ENCODE data around the gene FNDC1.

GRCh38 chr6:159256128-159256527 lies 86.9 kb downstream of the FNDC1 start:
- no peak for TF ChIP-seq EZH2phosphoT487 (IDR thresholded peaks at IDR 0.05)
- TF ChIP-seq, protein P1, sequence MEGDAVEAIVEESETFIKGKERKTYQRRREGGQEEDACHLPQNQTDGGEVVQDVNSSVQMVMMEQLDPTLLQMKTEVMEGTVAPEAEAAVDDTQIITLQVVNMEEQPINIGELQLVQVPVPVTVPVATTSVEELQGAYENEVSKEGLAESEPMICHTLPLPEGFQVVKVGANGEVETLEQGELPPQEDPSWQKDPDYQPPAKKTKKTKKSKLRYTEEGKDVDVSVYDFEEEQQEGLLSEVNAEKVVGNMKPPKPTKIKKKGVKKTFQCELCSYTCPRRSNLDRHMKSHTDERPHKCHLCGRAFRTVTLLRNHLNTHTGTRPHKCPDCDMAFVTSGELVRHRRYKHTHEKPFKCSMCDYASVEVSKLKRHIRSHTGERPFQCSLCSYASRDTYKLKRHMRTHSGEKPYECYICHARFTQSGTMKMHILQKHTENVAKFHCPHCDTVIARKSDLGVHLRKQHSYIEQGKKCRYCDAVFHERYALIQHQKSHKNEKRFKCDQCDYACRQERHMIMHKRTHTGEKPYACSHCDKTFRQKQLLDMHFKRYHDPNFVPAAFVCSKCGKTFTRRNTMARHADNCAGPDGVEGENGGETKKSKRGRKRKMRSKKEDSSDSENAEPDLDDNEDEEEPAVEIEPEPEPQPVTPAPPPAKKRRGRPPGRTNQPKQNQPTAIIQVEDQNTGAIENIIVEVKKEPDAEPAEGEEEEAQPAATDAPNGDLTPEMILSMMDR (IDR thresholded peaks at IDR 0.05) = no peak

Data from neural progenitor cell (in vitro differentiated cells).